Caki2 (cell line): ENCODE data around the gene TYK2. TPM values are rescaled to one million over a fixed set of nuclear protein-coding genes. Genes with fewer than 3 reads are reported as not detected.
"Not testable (repeated sequence)": the region's sequence is repeated elsewhere in the genome, so short reads cannot be mapped to it uniquely, and the experiment has no call there.

Experiments
- DNase-seq: peaks from one replicate; pipeline ENCODE4 v3.0.0-alpha.2; 2015; ENCODE audit warnings: low read depth
- in situ Hi-C: cut with HindIII; loops from 2 replicates; pipeline ENCODE4 v1.10.0; 2016; ENCODE audit warnings: low sequenced_read_pairs, low pct_unique_long_range_greater_than_20kb, mixed read lengths
- total RNA-seq: library from RNA; depleted of rRNA; stranded (reverse); fragments of >200 nt; shearing (Covaris generic); gene quantifications from 2 replicates; pipeline ENCODE4 v1.2.3, GENCODE V29; 2014; ENCODE audit warnings: low replicate concordance

The TYK2 gene
- total RNA-seq, 1 experiment from 2014 or later, result 34.3 TPM

GRCh38 chr19:10352764-10353671, 27.4 kb downstream of the TYK2 start:
- no peak for DNase-seq
- in situ Hi-C loops, result no loop called here

- DNase-seq, result no peak
- in situ Hi-C loops, result no loop called here
Measured at GRCh38 chr19:10346509-10346908, 33.9 kb downstream of the TYK2 start.

GRCh38 chr19:10344780-10345179, 35.6 kb downstream of the TYK2 start:
- no peak for DNase-seq
- in situ Hi-C loops, result no loop called here

- in situ Hi-C loops, result no loop called here
- DNase-seq, result no peak
Measured at GRCh38 chr19:10343495-10343894, 36.9 kb downstream of the TYK2 start.

GRCh38 chr19:10339977-10340376, 40.4 kb downstream of the TYK2 start:
- in situ Hi-C loops, result no loop called here
- DNase-seq, result no peak

GRCh38 chr19:10339380-10339960, 40.9 kb downstream of the TYK2 start, which contains the start of gene ICAM3:
ICAM3 (minus strand) TSS chr19:10339624; CDS start chr19:10339614, 10 bp downstream.
- in situ Hi-C loops, result no loop called here

GRCh38 chr19:10338940-10339339, 41.4 kb downstream of the TYK2 start:
- no peak for DNase-seq
- in situ Hi-C loops, result no loop called here

More at GRCh38 chr19:10339380-10339960, 40.9 kb downstream of the TYK2 start, which contains the start of gene ICAM3:
- no peak for DNase-seq

- in situ Hi-C loops, DNase-seq: not testable (repeated sequence)
Measured at GRCh38 chr19:10336725-10337124, 43.6 kb downstream of the TYK2 start.

- no peak for DNase-seq
- in situ Hi-C loops, result no loop called here
Measured at GRCh38 chr19:10335352-10335985, 44.9 kb downstream of the TYK2 start.

- DNase-seq, result peak; percentile 90
- in situ Hi-C loops, result no loop called here
Measured at GRCh38 chr19:10334588-10335351, 45.6 kb downstream of the TYK2 start.

GRCh38 chr19:10333758-10334587, 46.4 kb downstream of the TYK2 start:
- in situ Hi-C loops, result no loop called here
- peak; percentile 9 for DNase-seq

- DNase-seq, result peak; percentile 85
- in situ Hi-C loops, result no loop called here
Measured at GRCh38 chr19:10332965-10333757, 47.2 kb downstream of the TYK2 start, which contains the start of gene RAVER1. RAVER1 (minus strand) TSS chr19:10333529; CDS start chr19:10333507, 22 bp downstream.

- in situ Hi-C loops, result no loop called here
- DNase-seq, result peak; percentile 12
Measured at GRCh38 chr19:10332158-10332964, 48.0 kb downstream of the TYK2 start.

GRCh38 chr19:10329555-10329954, 50.8 kb downstream of the TYK2 start:
- no peak for DNase-seq
- in situ Hi-C loops, result no loop called here

GRCh38 chr19:10328558-10329429, 51.6 kb downstream of the TYK2 start:
- DNase-seq, result no peak
- in situ Hi-C loops, result no loop called here
